Keratinocyte (primary cell): ENCODE measurements around the gene PCDHA4.
"Not testable (repeated sequence)": the region's sequence is repeated elsewhere in the genome, so short reads cannot be mapped to it uniquely, and the experiment has no call there.

ENCODE experiments used
- CTCF ChIP-seq, 3 experiments: IDR thresholded peaks in 1 of 3; conservative IDR thresholded peaks in 1 of 3; optimal IDR thresholded peaks in 1 of 3; 2 replicates in 2 of 3; 3 replicates in 1 of 3; pipeline versions ENCODE3 to v1.5.1; 2011; ENCODE audit warnings: low read length in 3 of 3, mild to moderate bottlenecking in 3 of 3, moderate library complexity in 2 of 3, control low read depth in 1 of 3, inconsistent platforms in 1 of 3; ENCODE audit not compliant: insufficient read depth in 2 of 3; ENCODE audit errors: extremely low read depth in 1 of 3
- EZH2 ChIP-seq: IDR thresholded peaks from one replicate; pipeline ENCODE4 v1.6.1; 2012; ENCODE audit warnings: inconsistent platforms, mild to moderate bottlenecking, low read length, moderate library complexity

- TF ChIP-seq CTCF (optimal IDR thresholded peaks at IDR 0.05 in 1 of 3, IDR thresholded peaks at IDR 0.05 in 1 of 3, conservative IDR thresholded peaks at IDR 0.05 in 1 of 3; ENCODE audit: extremely low read depth in 1 of 3, insufficient read depth in 2 of 3, low read length in 3 of 3); EZH2: not testable (repeated sequence)
Observed at GRCh38 chr5:140808241-140808888, 1.5 kb downstream of the PCDHA4 start.
